GM18520 (cell line): ENCODE measurements around the gene GGA1.
"Not testable (repeated sequence)": the region's sequence is repeated elsewhere in the genome, so short reads cannot be mapped to it uniquely, and the experiment has no call there.

ENCODE experiments used
- ATAC-seq: cut with Tn5 transposase; IDR thresholded peaks from one replicate; pipeline ENCODE4 v1.9.1; 2021; ENCODE audit not compliant: unreplicated experiment

Gene GGA1

DNA sequence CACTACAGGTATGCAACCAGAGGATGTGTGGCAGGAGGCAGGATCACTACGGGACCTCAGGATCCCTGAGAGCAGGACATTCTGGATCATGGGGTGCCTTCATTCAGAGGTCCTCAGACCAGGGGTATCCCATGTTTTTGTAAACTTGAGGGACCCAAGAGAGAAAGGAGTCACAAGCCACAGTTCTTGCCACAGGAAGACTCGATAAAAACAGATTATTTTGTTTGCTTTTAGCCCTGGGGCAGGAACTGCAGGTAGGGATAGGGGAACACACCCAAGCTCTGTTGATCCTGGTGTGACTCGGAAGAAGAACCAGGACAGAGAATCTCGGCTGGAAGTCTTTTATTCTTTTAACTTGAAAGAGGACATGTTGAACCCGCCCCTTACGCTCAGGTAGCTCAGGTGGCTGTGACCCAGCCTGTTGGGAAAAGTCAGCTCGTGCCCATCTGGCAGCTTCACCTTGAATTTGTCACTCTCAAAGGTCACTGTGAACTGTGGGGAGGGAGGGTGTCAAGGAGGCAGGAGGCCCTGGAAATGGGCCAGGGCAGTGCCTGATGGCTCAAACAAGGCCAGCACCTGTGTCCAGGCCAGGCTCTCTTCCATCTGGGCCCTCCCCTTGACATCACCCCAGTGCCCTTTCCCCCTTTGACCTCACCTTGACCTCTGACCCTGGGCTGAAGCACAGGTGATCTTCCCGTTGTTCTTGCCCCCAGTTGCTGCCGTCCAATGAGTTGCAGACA lies 38.5 kb upstream of the GGA1 start:
- no peak for ATAC-seq

DNA sequence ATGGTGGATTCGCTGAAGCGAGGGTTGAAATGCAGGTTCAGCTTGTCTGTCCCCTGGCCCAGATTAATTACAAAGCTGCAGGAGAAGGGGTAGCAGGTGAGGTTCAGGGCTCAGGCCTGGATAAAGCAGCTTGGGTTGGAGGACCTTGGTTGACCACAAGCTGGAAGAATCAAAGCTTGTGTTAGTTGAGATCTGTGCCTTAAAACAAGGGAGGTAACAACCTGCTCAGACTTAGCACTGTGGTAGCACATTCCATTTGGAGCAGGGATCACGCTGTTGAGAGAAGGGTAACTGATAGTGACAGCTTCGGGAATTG lies 38.0 kb upstream of the GGA1 start:
- ATAC-seq, result no peak

DNA sequence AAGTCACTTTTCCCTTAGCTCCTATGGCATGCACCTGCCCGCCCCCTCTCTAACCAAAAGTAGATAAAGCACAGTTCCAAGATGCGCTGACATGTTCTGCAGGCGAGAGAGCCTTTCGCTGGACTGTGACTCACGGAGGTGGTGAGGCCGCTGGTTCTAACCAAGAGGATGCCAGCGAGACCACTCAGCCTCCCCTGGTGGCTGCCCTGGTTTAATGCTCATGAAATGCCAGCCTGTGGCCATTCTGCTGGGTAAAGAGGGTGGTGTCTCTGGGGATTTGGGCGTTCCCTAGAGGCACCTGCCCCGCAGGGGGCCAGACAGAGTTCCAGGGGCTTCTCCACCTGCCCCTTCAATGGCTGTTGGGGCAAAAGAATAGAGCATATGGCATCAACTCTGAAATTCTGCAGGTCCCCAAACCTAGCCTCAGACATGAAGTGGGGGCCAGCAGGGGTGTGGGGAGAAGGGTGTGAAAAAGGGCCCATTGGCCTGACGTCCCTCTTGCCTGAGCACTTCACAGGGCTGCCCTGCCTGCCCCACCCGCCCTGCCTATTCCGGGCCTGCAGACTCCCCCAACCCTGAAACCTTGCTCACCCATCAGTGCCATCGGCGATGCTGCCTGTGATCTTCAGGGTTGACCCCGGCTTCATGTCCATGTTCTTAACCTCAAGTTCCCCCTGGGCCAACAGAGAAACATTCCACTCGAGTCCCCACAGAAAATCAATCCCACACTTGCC lies 37.2 kb upstream of the GGA1 start:
- ATAC-seq, result no peak

DNA sequence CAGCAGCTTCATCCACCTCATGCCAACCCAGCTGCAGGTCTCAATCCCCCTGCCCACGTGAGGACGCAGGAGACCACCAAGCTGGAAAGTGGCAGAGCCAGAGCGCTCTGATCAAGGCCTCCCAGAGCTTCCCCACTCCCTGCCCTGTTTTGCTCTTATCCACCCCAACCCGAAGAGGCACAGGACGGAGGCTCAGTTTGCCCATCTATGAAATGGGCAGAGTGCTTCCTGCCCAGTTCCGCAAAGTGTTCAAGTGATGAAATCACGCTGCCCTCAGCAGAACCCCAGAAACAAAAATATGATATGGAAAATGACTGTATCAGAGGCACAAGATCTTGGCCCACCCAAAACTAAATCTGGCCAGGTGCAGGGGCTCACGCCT lies 36.7 kb upstream of the GGA1 start:
- ATAC-seq, result no peak

DNA sequence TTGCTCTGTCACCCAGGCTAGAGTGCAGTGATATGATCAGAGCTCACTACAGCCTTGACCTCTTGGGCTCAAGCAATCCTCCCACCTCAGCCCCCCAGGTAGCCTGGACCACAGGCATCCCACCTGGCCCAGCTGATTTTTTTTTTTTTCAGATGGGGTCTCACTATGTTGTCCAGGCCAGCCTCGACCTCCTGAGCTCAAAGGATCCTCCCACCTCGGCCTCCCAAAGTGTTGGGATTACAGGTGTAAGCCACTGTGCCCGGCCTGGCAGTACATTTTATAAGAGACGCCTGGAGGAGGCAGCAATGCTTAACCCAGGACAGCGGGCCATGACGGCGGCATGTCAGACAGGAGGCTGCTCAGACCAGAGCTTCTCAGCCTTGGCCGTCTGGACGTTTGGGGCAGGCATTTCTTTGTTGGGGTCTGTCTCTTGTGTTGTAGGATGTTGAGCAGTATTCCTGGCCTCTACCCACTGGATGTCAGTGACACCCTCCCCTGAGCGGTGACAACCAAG lies 33.1 kb upstream of the GGA1 start:
- ATAC-seq, result no peak

DNA sequence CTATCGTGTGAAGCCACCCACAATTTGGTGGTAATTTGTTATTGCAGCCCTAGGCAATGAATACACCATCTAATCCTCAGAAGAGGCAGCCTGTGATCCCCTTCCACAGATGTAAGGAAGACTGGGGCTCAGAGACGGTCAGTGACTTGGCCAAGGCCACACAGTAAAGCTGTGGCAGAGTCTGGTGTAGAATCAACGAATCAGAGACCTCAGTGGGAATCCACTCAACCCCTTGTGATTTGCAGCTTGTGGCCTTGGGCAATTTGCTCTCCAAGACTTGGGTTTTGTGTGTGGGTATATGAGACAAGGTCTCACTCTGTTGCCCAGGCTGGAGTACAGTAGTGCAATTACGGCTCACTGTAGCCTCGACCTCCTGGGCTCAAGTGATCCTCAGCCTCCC lies 30.6 kb upstream of the GGA1 start:
- no peak for ATAC-seq

DNA sequence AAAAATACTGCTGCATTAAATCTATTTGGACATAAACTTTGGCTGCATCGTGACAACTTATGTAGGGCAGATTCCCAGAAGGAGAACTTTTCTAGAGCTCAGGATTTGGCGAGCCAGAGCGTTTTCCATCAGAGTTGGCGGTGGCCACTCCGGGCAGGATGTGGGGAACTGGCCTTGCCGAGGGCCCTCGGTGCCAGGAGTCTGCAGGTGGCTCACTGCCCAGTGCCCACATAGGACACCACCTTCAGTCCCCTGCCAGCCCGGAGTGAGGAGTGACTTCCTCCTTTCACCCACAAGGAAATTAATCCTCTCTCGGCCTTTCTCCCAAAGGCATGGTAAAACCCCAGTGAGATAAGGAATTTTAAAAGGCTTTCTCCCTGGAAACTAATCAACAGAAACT lies 27.1 kb upstream of the GGA1 start:
- ATAC-seq, result no peak

DNA sequence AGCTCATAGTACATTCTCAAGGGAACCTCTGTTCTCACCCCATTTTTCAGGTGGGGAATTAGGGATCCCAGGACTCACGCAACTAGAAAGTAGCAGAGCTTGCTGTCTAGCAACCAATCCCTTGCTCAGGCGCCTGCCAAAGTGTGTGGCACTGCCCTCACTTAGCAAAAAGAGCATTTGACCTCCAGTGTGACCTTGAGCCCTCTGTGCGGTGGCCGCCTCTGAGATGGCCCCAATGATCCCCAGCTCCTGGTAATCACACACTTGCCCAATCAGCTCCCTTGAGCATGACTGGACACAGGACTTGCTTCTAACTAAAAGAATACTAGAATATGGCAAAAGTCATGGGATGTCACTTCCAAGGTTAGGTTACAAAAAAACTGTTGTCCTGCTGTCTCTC lies 26.1 kb upstream of the GGA1 start:
- ATAC-seq, result no peak

DNA sequence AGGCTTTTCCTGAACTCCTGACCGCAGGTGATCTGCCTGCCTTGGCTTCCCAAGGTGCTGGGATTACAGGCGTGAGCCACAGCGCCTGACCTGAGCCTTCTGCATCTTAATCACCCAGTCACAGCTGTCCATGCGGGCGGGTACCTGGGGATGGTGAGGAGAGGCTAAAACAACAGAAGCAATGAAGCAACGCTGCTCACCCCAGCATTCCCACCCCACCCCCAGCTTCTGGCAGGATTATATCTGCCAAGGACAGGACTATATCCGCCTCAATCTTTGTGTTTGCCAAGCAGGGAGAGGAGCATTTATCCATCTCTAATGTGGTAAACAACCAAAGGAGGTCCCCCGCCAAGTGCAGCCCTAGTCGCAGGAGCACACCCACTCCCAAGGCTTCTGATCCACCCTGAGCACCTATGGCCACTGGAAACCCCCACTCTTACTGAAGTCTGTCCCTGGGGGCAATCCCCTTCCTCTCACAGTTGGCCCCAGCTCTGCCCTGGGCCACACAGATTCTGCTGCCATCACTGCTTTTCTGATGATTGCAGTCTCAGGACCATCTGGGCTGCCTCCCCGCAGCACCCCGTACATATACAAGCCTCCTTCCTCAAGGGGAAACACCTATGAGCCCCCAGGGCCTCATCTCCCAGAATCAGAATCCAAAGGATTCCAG lies 20.0 kb upstream of the GGA1 start:
- ATAC-seq, result no peak

DNA sequence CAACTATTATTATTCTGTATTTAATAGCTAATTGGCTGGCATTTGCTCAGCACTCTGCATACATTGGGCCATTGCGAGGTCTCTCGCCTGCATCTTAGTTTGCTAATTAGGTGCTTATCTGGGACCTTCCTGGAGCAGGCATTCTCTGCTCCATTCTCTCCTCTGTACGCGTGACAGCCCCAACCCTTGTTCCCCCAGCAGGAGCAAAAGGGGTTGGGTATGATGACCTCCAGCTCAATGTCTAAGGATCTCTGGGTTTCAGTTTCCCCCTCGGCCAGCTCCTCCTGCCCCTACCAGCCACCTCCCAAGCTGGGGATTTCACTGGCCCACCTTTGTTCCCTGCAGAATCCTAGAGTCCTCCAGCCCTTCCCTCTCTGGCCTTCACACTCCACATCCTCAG lies 19.0 kb upstream of the GGA1 start:
- no peak for ATAC-seq

DNA sequence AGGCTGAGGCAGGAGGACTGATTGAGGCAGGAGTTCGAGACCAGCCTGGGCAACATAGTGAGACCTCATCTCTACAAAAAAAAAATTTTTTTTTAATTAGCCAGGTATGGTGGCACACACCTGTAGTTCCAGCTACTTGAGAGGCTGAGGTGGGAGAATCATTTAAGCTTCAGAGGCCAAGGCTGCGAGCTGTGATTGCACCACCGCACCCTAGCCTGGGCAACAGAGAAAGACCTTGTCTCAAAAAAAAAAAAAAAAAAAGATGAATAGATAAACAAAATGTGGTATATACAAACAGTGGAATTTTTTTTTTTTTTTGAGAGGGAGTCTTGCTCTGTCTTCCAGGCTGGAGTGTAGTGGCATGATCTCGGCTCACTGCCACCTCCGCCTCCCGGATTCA lies 17.6 kb upstream of the GGA1 start:
- ATAC-seq, result not testable (repeated sequence)

DNA sequence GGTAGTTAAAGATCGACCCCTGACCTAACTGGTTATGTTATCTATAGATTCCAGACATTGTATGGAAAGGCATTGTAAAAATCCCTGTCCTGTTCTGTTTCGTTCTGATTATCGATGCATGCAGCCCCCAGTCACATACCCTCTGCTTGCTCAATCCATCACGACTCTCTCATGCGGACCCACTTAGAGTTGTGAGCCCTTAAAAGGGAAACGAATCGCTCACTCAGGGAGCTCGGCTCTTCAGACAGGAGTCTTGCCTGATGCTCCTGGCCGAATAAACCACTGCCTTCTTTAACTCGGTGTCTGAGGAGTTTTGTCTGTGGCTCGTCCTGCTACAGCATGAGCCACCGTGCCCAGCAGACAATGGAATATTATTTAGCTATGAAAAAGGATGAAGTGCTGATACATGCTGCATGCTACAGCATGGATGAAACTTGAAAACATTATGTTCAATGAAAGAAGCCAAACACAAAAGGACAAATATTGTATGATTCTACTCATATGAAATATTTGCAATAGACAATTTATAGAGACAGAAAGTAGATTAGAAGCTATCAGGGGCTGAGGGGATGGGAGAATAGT lies 16.7 kb upstream of the GGA1 start:
- ATAC-seq, result no peak

DNA sequence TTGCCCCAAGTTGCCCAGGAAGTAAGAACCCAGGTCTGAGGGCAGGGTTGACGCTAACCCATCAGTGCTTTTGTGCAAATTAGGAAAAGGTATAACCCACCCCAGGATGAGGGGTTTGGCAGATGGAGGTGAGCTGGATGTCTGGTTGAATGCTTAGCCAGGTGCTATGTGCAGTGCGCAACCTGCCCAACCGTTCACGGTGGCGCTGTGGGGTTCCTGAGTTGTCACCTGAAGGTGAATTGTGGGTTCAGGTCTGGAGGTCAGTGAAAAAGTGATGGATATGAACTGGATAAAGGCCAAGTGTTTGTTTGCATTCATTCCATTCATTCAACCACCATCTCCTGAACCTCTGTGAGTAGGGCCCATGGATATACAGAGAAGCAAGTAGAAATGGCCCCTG lies 14.4 kb upstream of the GGA1 start:
- ATAC-seq, result no peak

DNA sequence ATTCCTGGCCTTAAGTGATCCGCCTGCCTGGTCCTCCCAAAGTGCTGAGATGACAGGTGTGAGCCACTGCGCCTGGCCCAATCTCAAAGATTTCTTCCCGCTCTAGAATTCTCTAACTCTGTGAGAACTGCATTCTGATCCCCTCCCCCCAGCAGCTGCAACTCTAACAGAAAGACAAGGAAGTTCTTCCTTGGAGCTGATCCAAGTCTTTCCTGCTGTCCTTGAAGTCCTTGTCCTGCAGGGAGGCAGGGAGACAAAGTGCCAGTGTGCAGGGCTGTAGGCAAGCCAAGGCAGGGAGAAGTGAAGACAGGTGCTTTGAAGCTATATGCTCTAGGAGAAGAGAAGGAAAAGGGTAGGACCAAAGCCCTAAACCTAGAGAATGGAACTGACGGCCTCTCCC lies 9.5 kb upstream of the GGA1 start:
- ATAC-seq, result no peak

DNA sequence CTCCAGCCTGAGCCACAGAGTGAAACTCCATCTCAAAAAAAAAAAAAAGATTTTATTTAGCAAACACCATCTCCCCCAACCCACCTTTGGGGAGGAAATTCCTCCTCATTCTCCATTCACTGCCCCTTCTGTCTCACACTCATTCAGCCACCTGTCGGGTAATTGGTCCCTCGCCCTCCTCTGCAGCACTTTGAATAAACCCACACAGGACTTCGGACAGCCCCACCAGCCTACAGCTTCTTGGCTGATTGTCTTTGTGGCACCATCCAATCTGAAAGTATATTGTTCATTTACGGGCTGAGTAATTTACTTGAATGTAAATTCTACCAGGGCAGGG lies 7.5 kb upstream of the GGA1 start:
- ATAC-seq, result no peak

DNA sequence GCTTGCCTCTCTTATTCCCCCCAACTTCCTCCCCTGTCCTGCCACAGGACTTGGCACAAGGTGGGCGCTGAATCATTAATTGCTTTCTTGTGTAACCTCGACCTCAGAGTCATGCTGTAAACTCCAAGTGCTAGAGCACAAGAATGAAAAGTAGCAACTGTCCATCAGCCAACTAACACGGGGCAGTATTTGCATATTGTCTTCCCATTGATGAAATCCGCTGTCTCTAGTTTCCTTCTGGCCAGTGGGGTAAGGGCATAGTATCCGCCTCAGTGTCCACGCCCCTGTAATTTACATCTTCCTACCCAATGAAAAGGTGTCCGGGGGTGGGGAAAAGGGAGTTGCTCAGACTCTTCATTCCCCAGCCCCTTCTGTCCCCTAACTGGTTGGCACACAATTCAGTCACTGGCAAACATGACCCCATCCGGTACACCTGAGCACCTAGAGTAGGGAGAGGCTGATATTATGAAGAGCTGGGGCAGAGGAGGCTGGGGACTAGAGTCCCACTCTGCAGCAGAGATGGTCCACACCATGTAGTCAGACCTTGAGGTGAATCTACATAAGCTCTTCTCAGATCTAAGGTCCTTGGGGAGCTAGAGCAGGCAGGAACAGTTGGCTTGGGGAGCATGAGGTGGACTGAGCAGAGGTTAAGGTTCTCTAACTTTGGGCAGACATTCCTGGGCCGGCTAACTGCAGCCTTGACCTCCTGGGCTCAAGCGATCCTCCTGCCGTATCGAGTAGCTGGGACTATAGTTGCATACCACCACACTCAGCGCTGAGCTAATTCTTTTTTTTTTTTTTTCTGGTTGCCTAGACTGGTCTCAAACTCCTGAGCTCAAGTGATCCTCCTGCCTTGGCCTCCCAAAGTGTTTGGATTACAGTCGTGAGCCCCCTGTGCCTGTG lies 6.8 kb upstream of the GGA1 start:
- ATAC-seq, result no peak

DNA sequence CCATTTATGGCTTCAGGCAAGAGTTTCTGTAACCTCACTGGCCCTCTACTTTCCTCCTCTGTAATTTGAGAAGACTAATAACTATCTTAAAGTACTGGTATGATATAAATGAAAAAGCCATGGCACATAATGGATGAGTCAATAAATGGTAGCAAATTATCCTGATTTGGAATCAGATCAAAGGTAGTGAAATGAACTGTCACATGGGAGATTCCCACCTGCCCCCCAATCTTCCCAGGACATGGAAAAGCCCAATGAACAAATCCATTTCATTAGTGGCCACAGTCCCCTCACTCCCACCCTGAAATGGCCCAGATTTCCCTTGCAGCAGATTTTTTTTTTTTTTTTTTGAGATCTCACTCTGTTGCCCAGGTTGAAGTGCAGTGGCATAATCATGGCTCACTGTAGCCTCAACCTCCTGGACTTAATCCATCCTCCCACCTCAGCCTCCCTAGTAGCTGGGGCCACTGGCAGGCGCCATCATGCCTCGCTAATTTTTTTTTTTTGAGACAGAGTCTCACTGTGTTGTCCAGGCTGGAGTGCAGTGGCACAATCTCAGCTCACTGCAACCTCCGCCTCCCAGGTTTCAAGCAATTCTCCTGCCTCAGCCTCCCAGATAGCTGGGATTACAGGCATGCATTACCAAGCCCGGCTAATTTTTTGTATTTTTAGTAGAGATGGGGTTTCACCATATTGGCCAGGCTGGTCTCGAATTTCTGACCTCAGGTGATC lies 5.9 kb upstream of the GGA1 start:
- not testable (repeated sequence) for ATAC-seq

DNA sequence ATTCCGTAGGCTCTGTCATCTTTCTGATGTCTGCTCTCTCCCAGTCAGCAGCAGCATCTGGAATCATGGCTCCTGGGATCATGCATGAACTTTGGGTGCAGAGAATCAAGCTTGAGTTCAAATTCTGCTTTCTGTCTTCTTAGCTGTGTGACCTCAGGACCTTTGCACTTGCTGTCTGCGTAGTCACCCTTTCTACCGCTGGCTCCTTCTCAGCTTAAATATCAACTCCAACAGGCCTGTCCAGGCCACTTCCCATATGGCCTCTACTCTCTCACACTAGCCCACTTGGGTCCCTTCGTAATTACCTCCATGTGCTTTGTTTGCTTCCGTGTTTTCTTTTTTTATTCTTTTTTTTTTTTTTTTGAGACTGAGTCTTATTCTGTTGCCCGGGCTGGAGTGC lies 4.6 kb upstream of the GGA1 start:
- no peak for ATAC-seq

DNA sequence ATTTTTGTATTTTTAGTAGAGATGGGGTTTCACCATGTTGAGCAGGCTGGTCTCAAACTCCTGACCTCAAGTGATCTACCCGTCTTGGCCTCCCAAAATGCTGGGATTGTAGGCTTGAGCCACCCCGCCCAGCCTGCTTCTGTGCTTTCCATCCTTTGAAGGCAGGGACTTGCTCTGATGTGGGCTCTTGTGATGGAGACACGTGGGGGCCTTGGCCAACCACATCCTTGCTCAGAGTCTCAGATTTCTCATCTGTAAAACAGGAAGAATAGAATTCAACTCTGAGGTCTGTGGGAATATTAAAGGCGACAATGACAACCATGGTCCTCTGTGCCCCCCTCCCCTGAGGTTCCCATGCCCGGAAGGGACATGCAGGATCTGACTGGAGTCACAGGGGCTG lies 3.8 kb upstream of the GGA1 start:
- ATAC-seq, result no peak
